Activated CD4-positive, alpha-beta T cell treated with anti-CD3 and anti-CD28 coated beads, Interleukin-2, amount 10 ng/mL, durations not matched to agents 24 days and 14 days (primary cell): ENCODE data around the gene MAGEA9B. TPM values are rescaled to one million over a fixed set of nuclear protein-coding genes. Genes with fewer than 3 reads are reported as not detected.
A peak's percentile ranks its signal among the peaks of the same experiment; 100 is the strongest.
"Not testable (repeated sequence)": the region's sequence is repeated elsewhere in the genome, so short reads cannot be mapped to it uniquely, and the experiment has no call there.

Experiments used
- DNase-seq: peaks from one replicate; pipeline ENCODE4 v3.0.0; 2022
- H3K27ac Mint-ChIP-seq: one replicate; pipeline ENCODE4 v1.8.0; 2022; ENCODE audit warnings: mild to moderate bottlenecking, mixed read lengths
- H3K27me3 Mint-ChIP-seq: one replicate; pipeline ENCODE4 v1.8.0; 2022; ENCODE audit warnings: mixed read lengths
- H3K36me3 Mint-ChIP-seq: one replicate; pipeline ENCODE4 v1.8.0; 2022; ENCODE audit warnings: low read depth, mild to moderate bottlenecking, mixed read lengths
- H3K4me1 Mint-ChIP-seq: one replicate; pipeline ENCODE4 v1.8.0; 2021; ENCODE audit warnings: mixed read lengths
- H3K4me3 Mint-ChIP-seq: one replicate; pipeline ENCODE4 v1.8.0; 2022; ENCODE audit warnings: mild to moderate bottlenecking, moderate library complexity, mixed read lengths
- H3K9me3 Mint-ChIP-seq: one replicate; pipeline ENCODE4 v1.8.0; 2021; ENCODE audit warnings: mixed read lengths
- intact Hi-C: fragments of 100-400 bp; cut with micrococcal nuclease; formaldehyde crosslinking; loops from one replicate; pipeline ENCODE4 v1.15.1; 2023
- total RNA-seq: library from RNA; stranded (reverse); gene quantifications from 2 replicates; pipeline ENCODE4 v1.2.3, GENCODE V29; 2022

MAGEA9B gene
- total RNA-seq, 1 donor from 2014 or later = not detected

- H3K4me3 Mint-ChIP-seq, intact Hi-C loops: not testable (repeated sequence)
These were observed 18.1 kb upstream of the MAGEA9B start for GRCh38 chrX:149605248-149605885.

GRCh38 chrX:149598603-149599002, 11.3 kb upstream of the MAGEA9B start:
- intact Hi-C loops, DNase-seq, H3K27me3 Mint-ChIP-seq, H3K27ac Mint-ChIP-seq, H3K36me3 Mint-ChIP-seq, H3K9me3 Mint-ChIP-seq, H3K4me3 Mint-ChIP-seq, H3K4me1 Mint-ChIP-seq: not testable (repeated sequence)

More at GRCh38 chrX:149605248-149605885, 18.1 kb upstream of the MAGEA9B start:
- peaks cover 11% of the 10 kb centered on the region for H3K36me3 Mint-ChIP-seq
- H3K27ac Mint-ChIP-seq, H3K4me1 Mint-ChIP-seq, H3K9me3 Mint-ChIP-seq, DNase-seq, H3K27me3 Mint-ChIP-seq: not testable (repeated sequence)

GRCh38 chrX:149595943-149596342, 8.7 kb upstream of the MAGEA9B start:
- intact Hi-C loops, H3K27ac Mint-ChIP-seq, H3K27me3 Mint-ChIP-seq, DNase-seq, H3K36me3 Mint-ChIP-seq, H3K9me3 Mint-ChIP-seq, H3K4me3 Mint-ChIP-seq, H3K4me1 Mint-ChIP-seq: not testable (repeated sequence)

GRCh38 chrX:149595214-149595613, 8.0 kb upstream of the MAGEA9B start, which contains the start of gene HSFX2:
TSS of gene HSFX2 (minus strand) at chrX:149595314. CDS start at chrX:149594700, 614 bp downstream.
- DNase-seq, H3K27me3 Mint-ChIP-seq, intact Hi-C loops, H3K36me3 Mint-ChIP-seq, H3K4me3 Mint-ChIP-seq, H3K9me3 Mint-ChIP-seq, H3K4me1 Mint-ChIP-seq, H3K27ac Mint-ChIP-seq: not testable (repeated sequence)

GRCh38 chrX:149590993-149591392, 3.7 kb upstream of the MAGEA9B start:
- H3K27me3 Mint-ChIP-seq, intact Hi-C loops, H3K36me3 Mint-ChIP-seq, DNase-seq, H3K4me1 Mint-ChIP-seq, H3K4me3 Mint-ChIP-seq, H3K9me3 Mint-ChIP-seq, H3K27ac Mint-ChIP-seq: not testable (repeated sequence)

- H3K4me1 Mint-ChIP-seq, DNase-seq, H3K27ac Mint-ChIP-seq, H3K9me3 Mint-ChIP-seq, H3K36me3 Mint-ChIP-seq, H3K4me3 Mint-ChIP-seq, intact Hi-C loops, H3K27me3 Mint-ChIP-seq: not testable (repeated sequence)
These were observed 1.6 kb downstream of the MAGEA9B start for GRCh38 chrX:149585631-149586030.

GRCh38 chrX:149573456-149573855, 13.8 kb downstream of the MAGEA9B start:
- H3K36me3 Mint-ChIP-seq, intact Hi-C loops, H3K27ac Mint-ChIP-seq: not testable (repeated sequence)

GRCh38 chrX:149572743-149573142, 14.5 kb downstream of the MAGEA9B start:
- intact Hi-C loops = no loop called here
- Mint-ChIP-seq H3K27me3 (no peaks in the 10 kb centered on the region), H3K36me3 (no peaks in the 10 kb centered on the region), H3K4me1 (peaks cover 18% of the 10 kb centered on the region), H3K4me3 (peak overlapping the region; percentile 62), H3K9me3 (no peaks in the 10 kb centered on the region), H3K27ac (peak overlapping the region; percentile 88)
- DNase-seq = peak; percentile 49

More at GRCh38 chrX:149573456-149573855, 13.8 kb downstream of the MAGEA9B start:
- peaks cover 18% of the 10 kb centered on the region for H3K4me1 Mint-ChIP-seq
- DNase-seq, H3K4me3 Mint-ChIP-seq, H3K27me3 Mint-ChIP-seq, H3K9me3 Mint-ChIP-seq: not testable (repeated sequence)

GRCh38 chrX:149571770-149572169, 15.5 kb downstream of the MAGEA9B start:
- Mint-ChIP-seq H3K4me1 (peaks cover 18% of the 10 kb centered on the region), H3K9me3 (no peaks in the 10 kb centered on the region), H3K36me3 (no peaks in the 10 kb centered on the region), H3K27ac (no peak overlapping the region), H3K4me3 (no peak overlapping the region), H3K27me3 (no peaks in the 10 kb centered on the region)
- intact Hi-C loops = no loop called here
- peak; percentile 13 for DNase-seq

GRCh38 chrX:149570668-149571067, 16.6 kb downstream of the MAGEA9B start:
- DNase-seq = peak; percentile 50
- Mint-ChIP-seq H3K4me3 (no peak overlapping the region), H3K9me3 (no peaks in the 10 kb centered on the region), H3K27ac (no peak overlapping the region), H3K36me3 (no peaks in the 10 kb centered on the region), H3K27me3 (no peaks in the 10 kb centered on the region), H3K4me1 (peaks cover 18% of the 10 kb centered on the region)
- intact Hi-C loops = no loop called here

GRCh38 chrX:149569770-149570169, 17.5 kb downstream of the MAGEA9B start:
- Mint-ChIP-seq H3K27ac (no peak overlapping the region), H3K36me3 (no peaks in the 10 kb centered on the region), H3K27me3 (no peaks in the 10 kb centered on the region), H3K9me3 (no peaks in the 10 kb centered on the region), H3K4me1 (peaks cover 18% of the 10 kb centered on the region), H3K4me3 (no peak overlapping the region)
- intact Hi-C loops = no loop called here
- peak; percentile 54 for DNase-seq

- Mint-ChIP-seq H3K27ac (no peak overlapping the region), H3K27me3 (no peaks in the 10 kb centered on the region), H3K4me1 (peaks cover 18% of the 10 kb centered on the region), H3K9me3 (no peaks in the 10 kb centered on the region), H3K4me3 (no peak overlapping the region), H3K36me3 (no peaks in the 10 kb centered on the region)
- intact Hi-C loops = no loop called here
- DNase-seq = peak; percentile 7
These were observed 18.5 kb downstream of the MAGEA9B start for GRCh38 chrX:149568701-149569296.

GRCh38 chrX:149567621-149568417, 19.4 kb downstream of the MAGEA9B start:
- H3K36me3 Mint-ChIP-seq = no peaks in the 10 kb centered on the region
- intact Hi-C loops = no loop called here

GRCh38 chrX:149563359-149563758, 23.9 kb downstream of the MAGEA9B start:
- peak; percentile 23 for DNase-seq
- Mint-ChIP-seq H3K4me3 (no peak overlapping the region), H3K4me1 (no peaks in the 10 kb centered on the region), H3K27me3 (no peaks in the 10 kb centered on the region), H3K9me3 (no peaks in the 10 kb centered on the region), H3K36me3 (no peaks in the 10 kb centered on the region), H3K27ac (no peak overlapping the region)
- intact Hi-C loops = no loop called here

More at GRCh38 chrX:149567621-149568417, 19.4 kb downstream of the MAGEA9B start:
- peak; percentile 33 for DNase-seq
- Mint-ChIP-seq H3K27me3 (no peaks in the 10 kb centered on the region), H3K4me3 (no peak overlapping the region), H3K9me3 (no peaks in the 10 kb centered on the region), H3K4me1 (peaks cover 15% of the 10 kb centered on the region), H3K27ac (no peak overlapping the region)
